HCT116 (cell line): ENCODE measurements around the gene FAM53A. TPM values are rescaled to one million over a fixed set of nuclear protein-coding genes. Genes with fewer than 3 reads are reported as not detected.

Experiments
- ATAC-seq: fragments of 200-7000 bp; cut with Tn5 transposase; 2 replicates; pipeline ENCODE4 v1.9.1; 2020; ENCODE audit warnings: mild to moderate bottlenecking, moderate library complexity
- BruUV-seq: library from RNA; stranded (reverse); fragments of 400-500 nt; replicated peaks from 2 replicates; lab custom pipeline; 2021; lab: Mats Ljungman, UMichigan
- CTCF ChIA-PET: fragments of 300-600 bp; sonication (Branson Sonifier 250); formaldehyde crosslinking; loops from one replicate; lab custom pipeline; 2021; ENCODE audit warnings: antibody characterized with exemption; lab: Charles Lee
- POLR2A ChIA-PET: fragments of 300-600, 350-600 bp; sonication (Branson Sonifier 250); formaldehyde crosslinking; loops from one replicate; lab custom pipeline; 2021; ENCODE audit warnings: antibody characterized with exemption; lab: Charles Lee
- RAD21 ChIA-PET, 2 experiments: fragments of 300-600 bp; sonication (Branson Sonifier 250); formaldehyde crosslinking; loops; one replicate each; lab custom pipeline; 2023; ENCODE audit warnings: low total read pairs in 2 of 2; ENCODE audit not compliant: uncharacterized antibody in 2 of 2, unreplicated experiment in 2 of 2, low non-redundant PET in 1 of 2; lab: Charles Lee
- DNase-seq: peaks from one replicate; pipeline ENCODE4 v3.0.0-alpha.2; 2010; ENCODE audit warnings: low read depth, low spot score
- H2AFZ ChIP-seq: fragments of 200-600 bp; shearing (Covaris generic), sonication (generic); 2 replicates; pipeline ENCODE4 v1.6.1; 2017; ENCODE audit warnings: low read depth, mixed run types, mixed read lengths, antibody characterized with exemption, low read length; ENCODE audit not compliant: poor library complexity, severe bottlenecking
- H3K27ac ChIP-seq: 2 replicates; pipeline ENCODE4 v1.5.1; 2012; ENCODE audit warnings: low read depth, low read length
- H3K27me3 ChIP-seq: fragments of 200-600 bp; sonication (generic); 2 replicates; pipeline ENCODE4 v1.6.1; 2016; ENCODE audit warnings: mixed run types, low read length, mixed read lengths; ENCODE audit not compliant: insufficient read depth
- H3K36me3 ChIP-seq, 2 experiments: fragments of 200-500 bp in 1 of 2; fragments of 200-600 bp in 1 of 2; sonication (Bioruptor generic) in 1 of 2; sonication (generic) in 1 of 2; 2 replicates each; pipeline versions ENCODE4 v1.5.1 to v1.6.1; 2014 to 2016; ENCODE audit warnings: low read length in 2 of 2, inconsistent platforms in 1 of 2, mixed read lengths in 1 of 2, mixed run types in 1 of 2; ENCODE audit not compliant: insufficient read depth in 2 of 2, control insufficient read depth in 1 of 2
- H3K4me1 ChIP-seq, 2 experiments: fragments of 200-600 bp in 1 of 2; sonication (generic) in 1 of 2; 2 replicates each; pipeline versions ENCODE4 v1.5.1 to v1.6.1; 2012 to 2017; ENCODE audit warnings: low read length in 2 of 2, inconsistent platforms in 1 of 2, mild to moderate bottlenecking in 1 of 2, mixed read lengths in 1 of 2, mixed run types in 1 of 2, moderate library complexity in 1 of 2; ENCODE audit not compliant: insufficient read depth in 2 of 2, control insufficient read depth in 1 of 2
- H3K4me2 ChIP-seq: fragments of 200-600 bp; sonication (generic); 2 replicates; pipeline ENCODE4 v1.6.1; 2017; ENCODE audit warnings: mixed run types, low read length, mixed read lengths
- H3K4me3 ChIP-seq, 2 experiments: fragments of 200-600 bp in 1 of 2; sonication (generic) in 1 of 2; replicated peaks in 1 of 2; 2 replicates each; pipeline ENCODE4 v1.5.1; 2011 to 2016; ENCODE audit warnings: low read length in 2 of 2, control low read depth in 1 of 2, low read depth in 1 of 2, mild to moderate bottlenecking in 1 of 2, mixed read lengths in 1 of 2, mixed run types in 1 of 2
- H3K79me2 ChIP-seq: fragments of 200-600 bp; sonication (generic); 2 replicates; pipeline ENCODE4 v1.6.1; 2017; ENCODE audit warnings: mild to moderate bottlenecking, mixed run types, low read length, moderate library complexity, mixed read lengths; ENCODE audit not compliant: insufficient read depth
- H3K9ac ChIP-seq: fragments of 200-600 bp; sonication (generic); 2 replicates; pipeline ENCODE4 v1.6.1; 2016; ENCODE audit warnings: low read length, mixed read lengths
- H3K9me2 ChIP-seq: fragments of 200-600 bp; sonication (generic), shearing (Covaris generic); 2 replicates; pipeline ENCODE4 v1.6.1; 2017; ENCODE audit warnings: mixed run types, mild to moderate bottlenecking, moderate library complexity; ENCODE audit not compliant: insufficient read depth
- H3K9me3 ChIP-seq, 2 experiments: fragments of 200-500 bp in 1 of 2; fragments of 200-600 bp in 1 of 2; sonication (Bioruptor generic) in 1 of 2; sonication (generic) in 1 of 2; 2 replicates each; pipeline ENCODE4 v1.6.1; 2014 to 2017; ENCODE audit warnings: low read length in 2 of 2, mixed read lengths in 2 of 2, inconsistent platforms in 1 of 2, low read depth in 1 of 2, mild to moderate bottlenecking in 1 of 2, mixed run types in 1 of 2, moderate library complexity in 1 of 2; ENCODE audit not compliant: control insufficient read depth in 1 of 2, insufficient read depth in 1 of 2
- H4K20me1 ChIP-seq: fragments of 200-600 bp; sonication (generic), shearing (Covaris generic); 2 replicates; pipeline ENCODE4 v1.6.1; 2017; ENCODE audit warnings: mixed run types, mild to moderate bottlenecking, moderate library complexity; ENCODE audit not compliant: insufficient read depth
- CBX3 ChIP-seq: IDR thresholded peaks from 2 replicates; pipeline ENCODE4 v1.6.1; 2012; ENCODE audit warnings: low read depth
- CEBPB ChIP-seq: IDR thresholded peaks from 2 replicates; pipeline ENCODE4 v1.6.1; 2012; ENCODE audit warnings: low read depth
- CTCF ChIP-seq, 3 experiments: fragments of 200-600 bp in 1 of 3; sonication (generic) in 1 of 3; IDR thresholded peaks in 2 of 3; conservative IDR thresholded peaks in 1 of 3; 2 replicates each; pipeline ENCODE4 v1.5.1; 2012 to 2017; ENCODE audit warnings: low read depth in 2 of 3, low read length in 2 of 3, antibody characterized with exemption in 1 of 3, borderline replicate concordance in 1 of 3, control low read depth in 1 of 3, mild to moderate bottlenecking in 1 of 3, mixed read lengths in 1 of 3, mixed run types in 1 of 3, moderate library complexity in 1 of 3; ENCODE audit not compliant: insufficient read depth in 1 of 3
- EZH2phosphoT487 ChIP-seq: fragments of 200-600 bp; IDR thresholded peaks from 2 replicates; pipeline ENCODE4 v1.6.1; 2018; ENCODE audit warnings: antibody characterized with exemption, borderline replicate concordance
- FOSL1 ChIP-seq: IDR thresholded peaks from 2 replicates; pipeline ENCODE4 v1.6.1; 2012; ENCODE audit warnings: low read depth
- POLR2A ChIP-seq: IDR thresholded peaks from 2 replicates; pipeline ENCODE4 v1.7.0; 2011; ENCODE audit warnings: borderline replicate concordance; ENCODE audit not compliant: insufficient read depth, insufficient read length; ENCODE audit errors: extremely low read depth
- RAD21 ChIP-seq: IDR thresholded peaks from 2 replicates; pipeline ENCODE4 v1.6.1; 2012; ENCODE audit warnings: low read depth, mild to moderate bottlenecking
- REST ChIP-seq: IDR thresholded peaks from 2 replicates; pipeline ENCODE4 v1.6.1; 2012; ENCODE audit warnings: low read depth
- SRF ChIP-seq: IDR thresholded peaks from 2 replicates; pipeline ENCODE4 v1.6.1; 2012; ENCODE audit warnings: low read depth
- TCF7L2 ChIP-seq: IDR thresholded peaks from 2 replicates; pipeline ENCODE4 v1.7.0; 2011; ENCODE audit warnings: borderline replicate concordance, inconsistent platforms; ENCODE audit not compliant: insufficient read depth, insufficient read length; ENCODE audit errors: extremely low read depth
- intact Hi-C: fragments of 100-400 bp; cut with micrococcal nuclease; formaldehyde crosslinking; loops from 2 replicates; pipeline ENCODE4 v1.10.0; 2022
- total RNA-seq: library from RNA; stranded (reverse); gene quantifications from one replicate; pipeline ENCODE4 v1.2.1, GENCODE V29; 2021; ENCODE audit not compliant: unreplicated experiment

FAM53A gene
- total RNA-seq, 1 experiment from 2014 or later, result 1.1 TPM

- no peaks in the 10 kb centered on the region for H3K27me3 ChIP-seq
- ChIA-PET RAD21 (no interaction called here), CTCF (no interaction called here), POLR2A (no interaction called here)
- DNase-seq (no peak), ATAC-seq (no peak)
- no peak overlapping the region; the same call in 1 of the 2 replicates for H3K27ac ChIP-seq
- no peak overlapping the region for H3K4me2 ChIP-seq
- no peak overlapping the region for H3K9ac ChIP-seq
- H2AFZ ChIP-seq, result no peak overlapping the region
- H3K4me1 ChIP-seq, result no peaks in the 10 kb centered on the region
- H3K9me3 ChIP-seq, result no peaks in the 10 kb centered on the region
- no peaks in the 10 kb centered on the region for H3K9me2 ChIP-seq
- no peaks in the 10 kb centered on the region for H3K36me3 ChIP-seq
- TF ChIP-seq SRF, result no peak
- no peak for TF ChIP-seq CTCF (IDR thresholded peaks at IDR 0.05 in 2 of 3, conservative IDR thresholded peaks at IDR 0.05 in 1 of 3; ENCODE audit: borderline replicate concordance in 1 of 3, insufficient read depth in 1 of 3, low read depth in 2 of 3, low read length in 2 of 3)
- no peak for TF ChIP-seq FOSL1
- TF ChIP-seq POLR2A, result no peak
- TF ChIP-seq RAD21, result no peak
- TF ChIP-seq CBX3, result no peak
- TF ChIP-seq CEBPB, result no peak
- no peak for TF ChIP-seq REST
- no peak for TF ChIP-seq EZH2phosphoT487
- TF ChIP-seq TCF7L2, result no peak
- intact Hi-C loops, result loop anchor here (2.0 kb wide), 1 partner anchor 271 kb away; no protein-coding TSS in a partner anchor
- no peaks in the 10 kb centered on the region for H3K79me2 ChIP-seq
- BruUV-seq, result no TSS peak
- H4K20me1 ChIP-seq, result no peaks in the 10 kb centered on the region
- H3K4me3 ChIP-seq, result no peak overlapping the region
Observed at GRCh38 chr4:1627417-1628313, 56.4 kb downstream of the FAM53A start.
